22Rv1 (cell line): ENCODE measurements around the gene TMEM178B.

Experiments used
- CTCF ChIP-seq: fragments of 450-650 bp; IDR thresholded peaks from 2 replicates; pipeline ENCODE4 v1.5.1; 2017; ENCODE audit warnings: mild to moderate bottlenecking
- ZFX ChIP-seq: fragments of 450-650 bp; IDR thresholded peaks from 2 replicates; pipeline ENCODE4 v1.6.1; 2017; ENCODE audit warnings: antibody characterized with exemption, borderline replicate concordance

- TF ChIP-seq CTCF: no peak
- no peak for TF ChIP-seq ZFX
Observed at GRCh38 chr7:141421306-141421705, 347.4 kb downstream of the TMEM178B start.
